Measurements from ENCODE around the gene CISTR.

- TF ChIP-seq CTCF (IDR thresholded peaks at IDR 0.05) = no peak
- TF ChIP-seq POLR2A (IDR thresholded peaks at IDR 0.05) = no peak
These were observed 52.7 kb downstream of the CISTR start for GRCh38 chr12:53698948-53699677.

Measured in heart left ventricle (tissue), 13 donors.